GM21515 (cell line): ENCODE measurements around the gene SPRR2A.
"Not testable (repeated sequence)": the region's sequence is repeated elsewhere in the genome, so short reads cannot be mapped to it uniquely, and the experiment has no call there.

Experiments
- ATAC-seq: cut with Tn5 transposase; IDR thresholded peaks from one replicate; pipeline ENCODE4 v1.9.1; 2021; ENCODE audit not compliant: unreplicated experiment

SPRR2A gene

GRCh38 chr1:153025797-153026196, 31.5 kb downstream of the SPRR2A start:
- no peak for ATAC-seq

- no peak for ATAC-seq
Measured at GRCh38 chr1:153024413-153024812, 32.9 kb downstream of the SPRR2A start.

GRCh38 chr1:153023109-153023508, 34.2 kb downstream of the SPRR2A start:
- no peak for ATAC-seq

GRCh38 chr1:153022340-153022739, 35.0 kb downstream of the SPRR2A start:
- not testable (repeated sequence) for ATAC-seq

GRCh38 chr1:153021829-153022228, 35.5 kb downstream of the SPRR2A start:
- ATAC-seq, result not testable (repeated sequence)

- ATAC-seq, result not testable (repeated sequence)
Measured at GRCh38 chr1:153011235-153011758, 46.0 kb downstream of the SPRR2A start.
